Loucy (cell line): Measurements from ENCODE around the gene HDX.
"Not testable (repeated sequence)": the region's sequence is repeated elsewhere in the genome, so short reads cannot be mapped to it uniquely, and the experiment has no call there.

Source experiments
- H2AFZ ChIP-seq: fragments of 200-600 bp; sonication (generic); 2 replicates; pipeline ENCODE4 v1.6.0; 2016; ENCODE audit warnings: antibody characterized with exemption, mild to moderate bottlenecking, low read length, moderate library complexity
- H3F3A ChIP-seq: fragments of 200-600 bp; 2 replicates; pipeline ENCODE4 v1.6.0; 2016; ENCODE audit warnings: antibody characterized with exemption, low read depth, mild to moderate bottlenecking
- H3K27me3 ChIP-seq: fragments of 200-600 bp; sonication (generic); 2 replicates; pipeline ENCODE4 v1.6.1; 2014; ENCODE audit warnings: low read length, mild to moderate bottlenecking; ENCODE audit not compliant: insufficient read depth, poor library complexity, severe bottlenecking
- H3K36me3 ChIP-seq: fragments of 200-600 bp; sonication (generic); 2 replicates; pipeline ENCODE4 v1.6.1; 2016; ENCODE audit warnings: low read length; ENCODE audit not compliant: insufficient read depth
- H3K4me1 ChIP-seq: fragments of 200-600 bp; sonication (generic); 2 replicates; pipeline ENCODE4 v1.5.1; 2014; ENCODE audit warnings: low read length, mild to moderate bottlenecking; ENCODE audit not compliant: insufficient read depth, poor library complexity, severe bottlenecking
- H3K4me2 ChIP-seq: fragments of 200-600 bp; sonication (generic); 2 replicates; pipeline ENCODE4 v1.6.0; 2014; ENCODE audit warnings: antibody characterized with exemption, low read length, low read depth, mild to moderate bottlenecking; ENCODE audit not compliant: poor library complexity, severe bottlenecking
- H3K4me3 ChIP-seq: fragments of 200-600 bp; sonication (generic); 2 replicates; pipeline ENCODE4 v1.5.1; 2014; ENCODE audit warnings: low read length, mild to moderate bottlenecking, mixed read lengths; ENCODE audit not compliant: poor library complexity, severe bottlenecking
- H3K79me2 ChIP-seq: fragments of 200-600 bp; sonication (generic); 2 replicates; pipeline ENCODE4 v1.6.1; 2014; ENCODE audit warnings: low read length; ENCODE audit not compliant: insufficient read depth
- H3K9ac ChIP-seq: fragments of 200-600 bp; sonication (generic); 2 replicates; pipeline ENCODE4 v1.6.0; 2014; ENCODE audit warnings: mild to moderate bottlenecking, low read depth, low read length, moderate library complexity; ENCODE audit not compliant: poor library complexity, severe bottlenecking
- H3K9me2 ChIP-seq: fragments of 200-600 bp; sonication (generic); replicated peaks from 2 replicates; pipeline ENCODE4 v1.6.1; 2016; ENCODE audit warnings: low read depth, low read length, mixed read lengths
- H3K9me3 ChIP-seq: fragments of 200-600 bp; sonication (generic); 2 replicates; pipeline ENCODE4 v1.6.1; 2014; ENCODE audit warnings: mild to moderate bottlenecking, antibody characterized with exemption, low read length, low read depth; ENCODE audit not compliant: insufficient read depth
- H4K20me1 ChIP-seq: fragments of 200-600 bp; sonication (generic); 2 replicates; pipeline ENCODE4 v1.6.0; 2014; ENCODE audit warnings: antibody characterized with exemption, low read length, mild to moderate bottlenecking; ENCODE audit not compliant: insufficient read depth, poor library complexity, severe bottlenecking
- CTCF ChIP-seq: fragments of 200-600 bp; sonication (generic); conservative IDR thresholded peaks from 2 replicates; pipeline ENCODE4 v1.5.1; 2014; ENCODE audit warnings: mild to moderate bottlenecking, antibody characterized with exemption, low read length
- EZH2phosphoT487 ChIP-seq: fragments of 200-600 bp; IDR thresholded peaks from 2 replicates; pipeline ENCODE4 v1.6.1; 2018; ENCODE audit warnings: antibody characterized with exemption, mild to moderate bottlenecking, moderate library complexity, borderline replicate concordance

HDX gene

GRCh38 chrX:84501798-84502628, at the start of gene HDX:
HDX (minus strand) TSS chrX:84502453; CDS start chrX:84475397, 27,056 bp downstream.
- Histone ChIP-seq H3K9ac (no peak within 1 kb of the TSS), H3K4me2 (no peak within 1 kb of the TSS), H3K4me3 (no peak within 1 kb of the TSS), H3K9me2 (no peaks in the 10 kb centered on the region), H3K36me3 (no peaks in the 10 kb centered on the region), H3K79me2 (no peaks in the 10 kb centered on the region), H3F3A (no peaks in the 10 kb centered on the region), H3K9me3 (no peaks in the 10 kb centered on the region), H3K4me1 (no peaks in the 10 kb centered on the region), H2AFZ (no peak within 1 kb of the TSS), H3K27me3 (no peaks in the 10 kb centered on the region), H4K20me1 (no peaks in the 10 kb centered on the region)
- no peak for TF ChIP-seq EZH2phosphoT487
- TF ChIP-seq CTCF, result no peak

- not testable (repeated sequence) for H3K4me3 ChIP-seq, H2AFZ ChIP-seq
Measured at GRCh38 chrX:84541315-84541714, 39.1 kb upstream of the HDX start.

GRCh38 chrX:84537627-84538026, 35.4 kb upstream of the HDX start:
- H2AFZ ChIP-seq, H3K4me2 ChIP-seq, H3K79me2 ChIP-seq, H3F3A ChIP-seq, H3K36me3 ChIP-seq, H3K4me3 ChIP-seq, H3K9me2 ChIP-seq, H3K9ac ChIP-seq, H3K9me3 ChIP-seq, H3K27me3 ChIP-seq, H3K4me1 ChIP-seq, H4K20me1 ChIP-seq: not testable (repeated sequence)

More at GRCh38 chrX:84541315-84541714, 39.1 kb upstream of the HDX start:
- H3K4me2 ChIP-seq, H3F3A ChIP-seq, H3K4me1 ChIP-seq, H3K9ac ChIP-seq, H3K79me2 ChIP-seq, H3K9me3 ChIP-seq, H3K9me2 ChIP-seq, H3K27me3 ChIP-seq, H3K36me3 ChIP-seq, H4K20me1 ChIP-seq: not testable (repeated sequence)

- no peak overlapping the region for H3K9ac ChIP-seq
- H3F3A ChIP-seq, result no peaks in the 10 kb centered on the region
- no peak overlapping the region for H2AFZ ChIP-seq
- H3K4me2 ChIP-seq, result no peak overlapping the region
- TF ChIP-seq EZH2phosphoT487 (no peak), CTCF (no peak)
- H4K20me1 ChIP-seq, result no peaks in the 10 kb centered on the region
- H3K27me3 ChIP-seq, result no peaks in the 10 kb centered on the region
- no peaks in the 10 kb centered on the region for H3K4me1 ChIP-seq
- H3K9me2 ChIP-seq, result no peaks in the 10 kb centered on the region
- H3K4me3 ChIP-seq, result no peak overlapping the region
- H3K79me2 ChIP-seq, result no peaks in the 10 kb centered on the region
- no peaks in the 10 kb centered on the region for H3K9me3 ChIP-seq
- no peaks in the 10 kb centered on the region for H3K36me3 ChIP-seq
Measured at GRCh38 chrX:84488426-84488825, 13.8 kb downstream of the HDX start.
